Stimulated activated CD4-positive, alpha-beta T cell treated with anti-CD3 and anti-CD28 coated beads, TNF-alpha, amount 100 ng/mL, for 1 hour (primary cell): Measurements from ENCODE around the gene PARD3.

ENCODE experiments used
- DNase-seq, 3 donors: peaks; one replicate each; pipeline ENCODE4 v3.0.0-alpha.2; 2020; ENCODE audit warnings: low read depth in 3 of 3, low spot score in 1 of 3

Gene PARD3

DNA sequence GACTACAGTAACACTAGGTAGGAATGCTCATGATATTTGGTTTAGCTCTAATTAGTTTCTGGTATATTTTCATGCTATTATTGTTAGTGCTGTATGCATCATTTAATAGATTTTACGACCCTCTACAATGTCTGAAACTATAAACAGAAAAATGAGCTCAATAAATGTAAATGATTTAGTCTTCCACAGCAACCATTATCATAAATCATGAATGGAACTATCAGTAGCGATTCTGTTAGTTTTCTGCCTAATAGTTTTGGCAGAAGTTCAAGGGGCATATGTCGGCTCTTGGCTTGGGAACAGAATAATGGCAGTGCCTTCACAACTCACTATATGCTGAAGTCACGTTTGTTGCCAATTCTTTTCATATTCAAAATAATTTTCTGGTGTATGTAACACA lies 494.8 kb downstream of the PARD3 start:
- DNase-seq, result no peak

DNA sequence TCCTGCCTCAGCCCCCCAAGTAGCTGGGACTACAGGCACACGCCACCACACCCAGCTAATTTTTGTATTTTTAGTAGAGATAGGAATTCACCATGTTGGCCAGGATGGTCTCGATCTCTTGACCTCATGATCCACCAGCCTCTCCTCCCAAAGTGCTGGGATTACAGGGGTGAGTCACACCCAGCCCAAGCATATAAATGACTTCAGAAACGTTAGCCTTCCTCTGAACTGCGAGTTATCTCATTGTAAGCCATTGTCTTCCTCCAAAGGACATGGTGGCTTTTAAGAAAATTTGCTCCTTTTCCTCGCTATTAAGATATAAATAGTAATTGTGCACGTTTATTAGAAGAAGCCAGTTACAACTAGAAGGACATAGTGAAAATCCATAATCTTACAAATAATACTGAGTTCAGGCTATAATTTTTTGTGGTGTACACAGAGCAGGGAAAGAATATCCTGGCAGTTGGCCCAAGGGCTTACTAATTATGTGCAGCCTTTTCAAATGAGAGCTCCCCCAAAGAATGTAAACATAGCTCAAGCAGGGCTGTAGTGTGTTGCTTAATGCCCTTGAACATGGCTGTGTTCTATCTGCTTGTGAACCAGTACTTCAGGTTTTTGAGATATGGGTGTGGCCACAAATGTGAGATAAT lies 495.8 kb downstream of the PARD3 start:
- no peak for DNase-seq

DNA sequence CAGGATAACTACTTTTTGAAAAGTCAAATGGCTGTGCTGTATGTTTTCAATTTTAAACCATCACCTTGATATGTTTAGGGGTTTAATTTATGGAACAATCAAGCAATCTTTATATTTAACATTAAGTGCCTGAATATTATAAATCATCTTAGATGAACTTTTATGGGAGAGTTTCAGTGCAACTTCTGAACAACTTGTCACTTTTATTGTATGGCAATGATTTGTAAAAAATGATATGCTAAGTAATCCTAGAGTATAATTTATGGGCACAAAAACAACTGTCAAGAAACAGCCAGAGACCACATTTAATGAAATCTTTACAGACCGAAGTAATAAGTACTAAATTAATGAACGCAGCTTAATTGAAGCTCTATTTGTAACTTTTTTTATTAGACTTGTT lies 498.9 kb downstream of the PARD3 start:
- no peak for DNase-seq

DNA sequence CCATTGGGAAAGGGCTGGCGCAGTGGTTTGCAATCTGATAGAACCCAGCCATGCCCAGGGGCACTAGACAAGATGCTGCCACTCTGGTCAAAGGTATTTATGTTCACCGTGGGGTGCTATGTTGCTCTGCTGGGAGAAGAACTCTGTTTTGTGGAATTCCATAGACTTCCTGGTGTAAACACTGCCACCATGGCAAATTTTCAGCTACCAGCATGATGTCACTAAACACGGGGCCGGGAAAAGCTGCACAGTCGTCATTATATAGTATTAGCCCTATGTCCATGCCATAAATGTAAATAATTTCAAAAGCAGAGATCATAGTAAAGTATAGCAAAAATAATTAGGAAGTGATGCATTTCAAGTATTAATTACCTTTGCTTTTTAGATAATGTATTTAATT lies 500.6 kb downstream of the PARD3 start:
- no peak for DNase-seq

DNA sequence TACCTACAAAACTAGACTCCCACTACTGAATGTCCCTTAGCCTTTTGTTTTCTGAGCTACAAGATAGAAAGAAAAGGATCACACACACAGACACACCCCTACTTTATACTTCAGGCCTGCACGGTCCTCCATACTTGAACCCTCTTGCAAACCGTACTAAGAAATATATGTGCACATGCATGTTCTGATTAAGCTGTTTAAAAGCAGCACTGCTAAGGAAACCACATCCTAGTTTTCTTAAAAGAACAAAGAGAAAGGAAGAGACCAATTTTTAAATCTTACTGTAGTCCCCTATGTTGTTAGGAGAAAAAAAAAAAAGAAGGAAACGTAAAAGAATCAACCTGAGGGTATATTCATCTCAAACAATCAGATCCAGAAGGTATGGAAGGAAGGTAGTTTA lies 501.2 kb downstream of the PARD3 start:
- DNase-seq, result no peak

DNA sequence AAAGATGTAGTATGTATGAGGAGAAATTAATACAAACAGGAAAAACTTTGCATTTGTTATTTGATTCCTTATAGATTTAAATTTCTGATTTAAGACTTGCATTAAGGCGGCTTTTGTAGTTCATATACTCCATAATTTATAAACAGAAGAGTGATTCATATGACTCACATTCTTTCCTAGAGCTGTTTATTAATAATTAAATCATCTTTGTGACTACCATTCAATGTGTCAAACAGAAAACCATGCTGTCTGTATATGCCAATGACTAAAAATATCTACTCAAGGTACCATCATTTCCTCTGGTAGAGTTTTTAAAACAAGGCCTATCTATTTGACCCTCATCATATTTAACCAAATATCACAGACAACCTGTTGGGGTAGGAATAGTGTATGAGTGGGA lies 501.7 kb downstream of the PARD3 start:
- DNase-seq, result no peak

DNA sequence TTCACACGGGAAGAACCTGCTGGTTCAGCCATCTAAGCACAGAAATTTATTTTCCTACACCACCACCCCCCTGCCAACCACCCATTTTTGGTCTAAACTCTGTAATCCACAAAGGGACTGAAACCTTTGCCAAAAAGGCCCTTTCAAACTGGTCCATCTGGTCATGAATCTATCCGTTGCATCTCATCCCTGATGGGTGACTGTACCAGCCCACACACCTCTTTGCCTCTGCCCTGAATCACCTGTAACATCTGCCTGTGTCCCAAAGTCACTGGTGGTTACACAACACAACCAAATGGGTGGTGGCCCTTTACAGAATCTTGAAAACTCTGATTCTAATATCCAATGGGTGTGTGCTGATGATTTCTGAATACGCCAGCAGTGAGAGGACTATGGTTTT lies 503.4 kb downstream of the PARD3 start:
- no peak for DNase-seq

DNA sequence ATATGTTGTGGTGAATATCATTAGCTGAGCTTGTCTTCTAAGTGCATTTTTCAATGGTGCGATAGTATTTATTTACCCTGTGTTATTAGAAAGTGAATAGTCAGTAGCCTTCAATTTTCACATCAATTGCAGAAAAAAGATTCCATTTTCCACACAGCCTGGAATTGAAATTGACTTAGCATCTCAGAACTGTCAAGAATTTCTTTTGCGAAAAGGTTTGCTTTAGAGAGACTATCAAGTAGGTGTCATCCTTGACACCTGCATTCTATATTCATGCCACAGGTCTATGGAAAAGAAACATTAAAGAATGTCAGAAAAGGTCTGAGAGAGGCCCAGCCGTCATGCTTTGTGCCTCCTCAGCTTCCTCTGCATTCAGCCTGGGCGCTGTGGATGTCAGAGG lies 504.9 kb downstream of the PARD3 start:
- DNase-seq, result no peak

DNA sequence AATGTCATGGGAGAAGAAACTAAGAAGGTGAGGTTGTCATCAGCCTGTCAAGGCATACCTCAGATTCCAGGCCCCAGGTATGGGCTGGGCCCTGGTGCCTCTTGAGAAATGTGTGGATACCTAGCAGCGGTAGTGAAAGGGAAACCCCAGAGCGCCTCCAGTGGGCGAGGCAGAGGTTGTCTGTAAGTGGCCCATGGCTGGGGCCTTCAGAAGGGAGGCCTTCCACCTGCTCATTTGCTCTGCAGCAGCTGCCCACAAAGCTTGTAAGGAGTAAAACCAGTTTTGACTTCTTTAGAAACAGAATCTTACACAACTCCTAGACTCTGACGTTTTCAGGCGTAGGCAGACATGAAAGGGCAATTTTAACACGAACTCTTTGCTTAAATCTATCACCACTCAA lies 509.9 kb downstream of the PARD3 start:
- DNase-seq, result no peak

DNA sequence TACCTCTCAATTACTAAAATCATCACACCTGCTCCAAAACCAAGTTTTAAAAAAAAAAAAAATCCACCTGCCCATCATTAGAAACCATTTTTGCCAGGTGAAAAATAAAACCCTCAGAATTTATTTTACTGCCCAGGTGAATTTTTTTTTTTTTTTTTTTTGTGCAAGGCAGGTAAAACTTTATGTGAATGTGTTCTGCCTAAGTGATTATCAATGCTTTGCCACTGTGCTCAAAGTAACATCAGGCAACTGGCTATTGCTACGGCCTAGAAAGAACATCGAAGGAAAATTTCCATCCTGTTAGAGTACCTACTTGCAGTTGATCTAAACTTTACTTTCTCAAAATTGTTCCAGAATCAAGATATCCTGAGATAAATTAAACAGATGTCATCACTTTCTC lies 512.1 kb downstream of the PARD3 start:
- DNase-seq, result no peak

DNA sequence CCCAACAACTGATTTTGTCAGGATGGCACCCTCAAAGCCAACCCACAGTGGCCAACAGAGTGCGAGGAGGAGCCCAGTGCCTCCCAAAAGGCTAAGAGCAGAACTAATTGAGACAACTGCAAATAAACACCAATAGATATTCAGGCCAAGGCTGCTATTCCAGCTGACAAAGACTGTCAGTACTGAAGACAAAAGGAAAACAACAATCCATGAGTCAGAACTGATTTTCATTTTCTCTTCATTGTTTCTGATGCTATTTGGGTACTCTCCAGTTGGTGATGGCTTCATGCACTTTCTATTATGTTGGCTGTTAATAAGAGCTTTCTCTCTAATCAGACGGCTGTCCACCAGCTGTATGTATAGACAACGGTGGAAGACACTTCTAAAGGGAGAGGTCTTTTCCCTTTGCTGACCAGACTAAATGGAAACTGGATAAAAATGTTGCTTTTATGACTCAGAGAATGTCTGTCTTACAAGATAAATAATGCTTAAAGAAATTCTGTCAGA lies 515.9 kb downstream of the PARD3 start:
- no peak for DNase-seq

DNA sequence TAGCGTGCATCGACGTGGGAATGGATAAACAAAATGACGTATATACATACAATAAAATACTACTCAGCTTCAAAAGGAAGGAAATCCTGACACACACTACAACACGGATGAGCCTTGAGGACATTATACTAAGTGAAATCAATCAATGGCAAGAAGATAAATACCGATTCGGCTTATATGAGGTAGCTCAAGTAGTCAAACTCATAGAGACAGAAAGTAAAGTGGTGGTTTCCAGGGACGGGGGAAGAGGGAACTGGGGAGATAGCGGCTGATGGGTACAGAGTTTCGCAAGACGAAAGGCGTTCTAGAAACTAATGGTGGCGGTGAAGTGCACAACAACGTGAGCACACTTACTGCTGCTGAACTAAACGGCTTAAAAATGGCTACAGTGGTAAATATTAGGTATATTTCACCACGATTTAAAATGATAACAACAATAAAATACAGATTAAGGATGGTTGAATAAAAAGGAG lies 516.7 kb downstream of the PARD3 start:
- DNase-seq, result no peak

DNA sequence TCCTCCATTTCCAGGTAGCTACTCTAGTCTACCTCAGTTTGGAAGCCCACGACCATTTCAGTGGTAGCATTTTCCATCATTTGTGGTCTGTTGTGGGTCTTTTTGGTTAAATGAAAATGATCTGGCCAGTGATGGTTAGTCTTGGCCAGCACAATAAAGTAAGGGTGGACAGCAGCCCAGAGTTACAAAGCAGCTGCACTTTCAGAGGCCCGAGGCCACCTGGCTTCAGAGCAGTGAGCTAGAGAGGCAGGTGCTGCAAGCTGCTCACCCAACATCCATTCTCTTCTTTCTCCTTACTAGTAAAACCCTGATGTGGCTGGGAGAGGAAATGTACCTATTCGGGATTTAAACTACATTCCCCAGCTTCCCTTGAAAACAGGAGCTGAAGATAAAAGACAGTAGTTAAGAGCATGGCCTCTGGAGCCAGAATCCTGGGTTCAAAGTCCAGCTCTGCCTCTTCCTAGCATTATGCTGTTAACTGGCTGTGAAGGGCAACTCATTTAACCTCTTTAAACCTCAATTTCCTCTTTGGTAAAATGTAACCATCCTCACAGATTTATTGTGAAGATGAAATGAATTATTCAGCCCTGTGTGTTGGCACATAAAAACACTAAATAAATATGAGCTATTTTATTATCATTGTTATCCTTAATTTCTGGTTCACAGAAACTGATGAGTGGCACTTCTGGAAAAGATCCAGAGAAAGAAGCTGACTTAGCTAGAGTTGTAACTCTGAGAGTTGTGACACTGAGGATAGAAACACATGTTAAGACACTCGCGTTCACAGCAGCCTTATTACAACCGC lies 517.4 kb downstream of the PARD3 start:
- DNase-seq, result no peak

DNA sequence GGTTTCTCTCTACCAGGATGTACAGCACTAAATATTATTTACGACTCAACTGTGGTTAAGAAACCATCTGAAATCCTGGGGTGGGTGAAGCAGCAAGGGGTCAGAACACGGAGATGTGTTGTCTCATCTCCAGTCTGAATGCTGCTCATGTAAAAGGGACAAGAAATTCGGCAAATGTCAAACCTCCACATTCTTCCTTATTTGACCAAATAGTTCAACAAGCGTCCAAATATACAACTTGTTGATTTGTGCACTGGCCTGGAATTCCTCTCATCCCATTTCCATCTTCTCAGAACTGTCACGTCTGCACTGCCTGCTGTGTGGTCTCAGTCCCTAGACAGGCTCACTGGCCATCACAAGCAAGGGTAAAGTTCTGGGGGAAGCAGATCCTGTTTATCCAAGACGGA lies 520.0 kb downstream of the PARD3 start:
- DNase-seq, result no peak

DNA sequence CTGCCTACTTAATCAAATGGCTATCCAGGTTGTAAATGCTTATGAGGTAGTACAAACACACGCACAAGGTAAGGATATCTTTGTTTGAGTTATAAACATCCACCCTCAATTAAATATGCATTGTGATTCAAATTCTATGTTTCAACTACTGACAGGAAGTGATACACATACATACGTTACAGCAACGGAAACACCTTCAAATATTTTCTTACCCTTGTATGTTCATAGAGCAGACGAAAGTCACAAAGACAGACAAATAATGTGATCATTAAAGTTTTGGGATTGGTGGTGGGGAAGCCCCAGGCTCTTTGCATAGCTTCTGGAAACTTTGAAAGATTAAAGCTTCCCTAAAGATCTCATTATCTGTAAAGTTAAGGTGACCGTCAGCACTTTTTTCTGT lies 521.0 kb downstream of the PARD3 start:
- DNase-seq, result no peak

DNA sequence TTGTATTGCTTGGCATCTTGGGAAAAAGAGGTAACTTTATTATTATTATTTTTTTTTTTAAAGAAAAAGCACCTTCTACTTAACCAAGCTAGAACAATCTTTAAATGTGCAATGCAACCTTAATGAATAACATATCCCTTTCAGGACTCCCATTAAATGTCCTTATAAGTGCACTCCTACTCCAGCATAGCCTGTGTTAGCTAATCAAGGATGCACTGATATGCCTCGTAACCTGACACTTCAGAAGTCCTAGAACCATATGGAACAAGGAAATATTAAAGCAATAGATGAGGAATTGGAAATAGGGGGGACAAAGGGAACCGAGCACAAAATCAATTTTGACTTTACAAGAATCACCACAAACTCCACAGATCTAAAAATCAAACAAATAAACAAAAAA lies 522.4 kb downstream of the PARD3 start:
- DNase-seq, result no peak

DNA sequence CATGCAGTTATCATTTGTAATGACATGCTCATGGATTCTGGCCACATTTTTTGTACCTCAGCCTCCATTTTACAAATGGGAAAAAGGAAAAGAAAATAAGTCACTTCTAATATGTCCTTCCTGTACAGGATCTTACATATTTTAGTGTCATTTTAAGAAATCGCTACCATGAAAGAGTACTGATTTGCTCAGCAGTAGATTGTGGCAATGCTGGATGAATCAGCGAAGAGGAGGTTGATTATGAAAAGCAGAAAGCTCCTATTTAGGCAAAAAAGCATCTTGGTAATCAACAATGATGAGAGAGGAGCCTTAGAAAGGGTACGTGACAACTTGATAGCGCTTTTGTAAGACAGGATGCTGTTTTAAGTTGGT lies 522.9 kb downstream of the PARD3 start:
- DNase-seq, result no peak

DNA sequence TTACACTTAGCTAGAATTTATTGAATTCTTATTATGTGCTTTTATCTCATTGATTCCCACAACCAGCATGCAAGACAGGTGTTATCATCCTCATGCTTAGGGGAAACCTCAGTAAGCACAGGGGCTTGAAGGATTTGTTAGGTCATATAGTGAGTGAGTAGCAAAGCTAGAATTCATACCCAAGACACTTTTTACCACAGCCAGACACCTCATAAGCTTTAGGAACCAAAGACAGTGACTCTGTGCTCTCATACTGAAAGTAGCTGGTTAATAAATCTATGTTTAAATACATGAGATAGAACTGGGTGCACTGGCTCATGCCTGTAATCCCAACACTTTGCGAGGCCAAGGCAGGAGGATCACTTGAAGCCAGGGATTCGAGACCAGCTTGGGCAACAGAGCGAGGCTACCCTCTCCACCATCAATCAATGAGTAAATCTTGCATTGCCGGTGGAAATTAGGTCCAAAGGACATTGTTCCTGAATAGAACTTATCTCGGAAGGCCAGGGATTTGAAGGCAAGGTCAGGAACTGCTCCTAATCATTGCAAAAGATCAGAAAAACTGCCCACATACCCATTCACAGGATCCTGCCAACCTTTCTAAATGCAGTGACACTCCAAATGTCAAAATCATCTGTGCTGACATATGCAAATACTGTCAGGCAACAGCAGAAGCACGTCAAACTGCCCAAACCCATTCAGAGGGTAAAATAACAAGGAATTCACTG lies 523.5 kb downstream of the PARD3 start:
- no peak for DNase-seq

DNA sequence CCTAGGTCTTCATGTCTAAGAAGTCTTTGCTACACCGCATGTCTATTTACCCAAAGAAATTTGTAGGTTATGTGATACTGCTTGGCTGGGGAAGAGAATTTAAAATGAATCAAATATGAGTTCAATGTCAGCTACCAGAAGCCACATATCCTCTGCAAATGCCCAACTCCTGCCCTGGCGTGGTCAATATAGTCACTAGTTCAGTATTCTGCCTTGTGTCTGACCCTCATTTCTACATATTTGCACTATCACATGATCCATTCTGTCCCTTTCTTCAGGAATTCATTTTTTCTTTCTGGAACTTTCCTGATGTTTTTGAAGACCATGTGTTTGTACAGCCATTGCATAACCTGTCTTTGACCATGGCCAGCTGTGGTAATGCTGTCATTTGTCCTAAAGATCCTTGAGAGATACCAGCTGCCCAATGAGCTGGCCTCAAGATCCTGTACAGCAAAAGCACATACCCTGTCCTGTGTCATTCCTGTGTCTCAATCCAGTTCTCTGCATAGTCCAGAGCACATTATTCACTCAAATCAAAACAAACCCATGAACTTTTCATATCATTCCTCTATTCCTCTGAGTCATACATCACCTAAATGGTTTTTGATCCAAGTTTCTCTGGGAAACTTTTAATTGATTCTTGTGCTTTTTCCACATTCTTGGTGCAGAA lies 524.5 kb downstream of the PARD3 start:
- DNase-seq, result no peak

DNA sequence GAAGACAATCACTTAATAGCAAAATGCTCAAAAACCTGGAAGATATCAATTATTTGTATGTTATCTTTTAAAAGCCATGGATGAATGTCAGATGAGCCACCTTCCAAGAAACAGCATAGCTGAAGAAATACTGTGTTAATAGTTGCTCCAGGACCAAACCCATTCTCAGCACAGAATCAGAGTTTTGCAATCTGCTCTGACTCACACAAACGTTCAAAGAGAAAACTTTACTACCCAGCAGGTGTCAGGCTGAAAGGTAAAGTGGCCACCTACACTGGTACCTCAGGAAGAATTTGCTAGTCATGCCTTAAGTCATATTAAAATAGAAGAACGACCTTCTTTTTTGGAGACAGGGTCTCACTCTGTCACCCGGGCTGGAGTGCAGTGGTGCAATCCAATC lies 526.5 kb downstream of the PARD3 start:
- no peak for DNase-seq

DNA sequence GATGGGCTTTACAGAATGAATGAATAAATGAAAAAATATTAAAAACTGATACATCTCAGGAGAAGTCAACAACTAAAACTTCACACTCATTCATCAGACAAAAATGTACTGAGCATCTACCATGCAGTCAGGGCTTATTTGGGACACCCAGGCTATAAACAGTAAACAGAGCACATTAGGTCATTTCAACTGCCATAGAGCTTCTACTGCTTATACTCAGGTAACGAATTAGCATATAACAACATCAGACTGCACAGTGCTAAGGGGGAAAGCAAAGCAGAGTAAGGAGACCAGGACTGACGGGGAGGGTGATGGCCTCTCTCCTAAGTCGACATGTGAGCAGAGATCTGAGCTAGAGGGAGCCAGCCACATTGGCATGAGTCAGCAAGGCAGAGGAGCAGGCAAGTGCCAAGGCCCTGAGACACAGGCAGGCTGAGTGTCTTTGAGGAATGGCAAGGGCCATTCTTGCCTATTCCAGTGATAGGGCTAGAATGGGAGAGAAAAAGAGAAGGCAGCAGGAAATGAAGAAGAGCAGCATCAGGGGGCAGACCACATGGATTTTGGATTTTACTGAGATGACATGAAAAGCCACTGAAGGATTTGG lies 528.9 kb downstream of the PARD3 start:
- DNase-seq, result no peak
